Measurements from ENCODE around the gene GTF3C1. TPM values are rescaled to one million over a fixed set of nuclear protein-coding genes. Genes with fewer than 3 reads are reported as not detected.
"Not testable (repeated sequence)": the region's sequence is repeated elsewhere in the genome, so short reads cannot be mapped to it uniquely, and the experiment has no call there.

The GTF3C1 gene
- total RNA-seq, 1 experiment from 2014 or later = 121 TPM

- DNase-seq (ENCODE audit: low read depth, low spot score) = no peak
- Histone ChIP-seq H3K9me3 (ENCODE audit: control insufficient read depth, insufficient read depth, low read depth, low read length) (no peaks in the 10 kb centered on the region), H3K4me1 (ENCODE audit: control insufficient read depth, insufficient read depth, low read length) (no peaks in the 10 kb centered on the region), H3K27ac (ENCODE audit: low read length) (no peak overlapping the region), H3K36me3 (ENCODE audit: control insufficient read depth, insufficient read depth, low read length) (no peaks in the 10 kb centered on the region), H3K27me3 (ENCODE audit: control insufficient read depth, insufficient read depth, low read length) (no peaks in the 10 kb centered on the region), H3K4me3 (ENCODE audit: low read depth in 2 of 2, low read length in 2 of 2) (no peak overlapping the region)
- ChIA-PET POLR2A (no interaction called here), CTCF (no interaction called here)
- no peak for ATAC-seq
- intact Hi-C loops (cut with micrococcal nuclease; ENCODE audit: unreplicated experiment) (no loop called here), in situ Hi-C loops (cut with HindIII; ENCODE audit: low pct_unique_long_range_greater_than_20kb, low sequenced_read_pairs) (no loop called here)
- BruUV-seq (replicated peaks) = no TSS peak
- no peak for TF ChIP-seq SIN3A (IDR thresholded peaks at IDR 0.05; ENCODE audit: borderline replicate concordance, insufficient read depth, low read depth, low read length)
- TF ChIP-seq, protein P1, sequence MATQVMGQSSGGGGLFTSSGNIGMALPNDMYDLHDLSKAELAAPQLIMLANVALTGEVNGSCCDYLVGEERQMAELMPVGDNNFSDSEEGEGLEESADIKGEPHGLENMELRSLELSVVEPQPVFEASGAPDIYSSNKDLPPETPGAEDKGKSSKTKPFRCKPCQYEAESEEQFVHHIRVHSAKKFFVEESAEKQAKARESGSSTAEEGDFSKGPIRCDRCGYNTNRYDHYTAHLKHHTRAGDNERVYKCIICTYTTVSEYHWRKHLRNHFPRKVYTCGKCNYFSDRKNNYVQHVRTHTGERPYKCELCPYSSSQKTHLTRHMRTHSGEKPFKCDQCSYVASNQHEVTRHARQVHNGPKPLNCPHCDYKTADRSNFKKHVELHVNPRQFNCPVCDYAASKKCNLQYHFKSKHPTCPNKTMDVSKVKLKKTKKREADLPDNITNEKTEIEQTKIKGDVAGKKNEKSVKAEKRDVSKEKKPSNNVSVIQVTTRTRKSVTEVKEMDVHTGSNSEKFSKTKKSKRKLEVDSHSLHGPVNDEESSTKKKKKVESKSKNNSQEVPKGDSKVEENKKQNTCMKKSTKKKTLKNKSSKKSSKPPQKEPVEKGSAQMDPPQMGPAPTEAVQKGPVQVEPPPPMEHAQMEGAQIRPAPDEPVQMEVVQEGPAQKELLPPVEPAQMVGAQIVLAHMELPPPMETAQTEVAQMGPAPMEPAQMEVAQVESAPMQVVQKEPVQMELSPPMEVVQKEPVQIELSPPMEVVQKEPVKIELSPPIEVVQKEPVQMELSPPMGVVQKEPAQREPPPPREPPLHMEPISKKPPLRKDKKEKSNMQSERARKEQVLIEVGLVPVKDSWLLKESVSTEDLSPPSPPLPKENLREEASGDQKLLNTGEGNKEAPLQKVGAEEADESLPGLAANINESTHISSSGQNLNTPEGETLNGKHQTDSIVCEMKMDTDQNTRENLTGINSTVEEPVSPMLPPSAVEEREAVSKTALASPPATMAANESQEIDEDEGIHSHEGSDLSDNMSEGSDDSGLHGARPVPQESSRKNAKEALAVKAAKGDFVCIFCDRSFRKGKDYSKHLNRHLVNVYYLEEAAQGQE (IDR thresholded peaks at IDR 0.05; ENCODE audit: insufficient read depth in 1 of 2, low read depth in 2 of 2, low read length in 1 of 2) = no peak
Observed at GRCh38 chr16:27436921-27437650, 112.6 kb downstream of the GTF3C1 start.

GRCh38 chr16:27436065-27436464 lies 113.6 kb downstream of the GTF3C1 start:
- ChIA-PET POLR2A (no interaction called here), CTCF (no interaction called here)
- intact Hi-C loops (cut with micrococcal nuclease; ENCODE audit: unreplicated experiment) = no loop called here
- Histone ChIP-seq H3K36me3 (ENCODE audit: control insufficient read depth, insufficient read depth, low read length) (no peaks in the 10 kb centered on the region), H3K27me3 (ENCODE audit: control insufficient read depth, insufficient read depth, low read length) (no peaks in the 10 kb centered on the region), H3K9me3 (ENCODE audit: control insufficient read depth, insufficient read depth, low read depth, low read length) (no peaks in the 10 kb centered on the region), H3K4me3 (ENCODE audit: low read depth in 2 of 2, low read length in 2 of 2) (no peak overlapping the region), H3K4me1 (ENCODE audit: control insufficient read depth, insufficient read depth, low read length) (no peaks in the 10 kb centered on the region), H3K27ac (ENCODE audit: low read length) (no peak overlapping the region)
- in situ Hi-C loops (cut with HindIII; ENCODE audit: low pct_unique_long_range_greater_than_20kb, low sequenced_read_pairs) = no loop called here
- BruUV-seq (replicated peaks) = no TSS peak
- ATAC-seq = no peak
- TF ChIP-seq TCF7L2 (IDR thresholded peaks at IDR 0.05; ENCODE audit: low read depth, low read length) (no peak), POLR2AphosphoS5 (IDR thresholded peaks at IDR 0.05; ENCODE audit: low read depth, low read length) (no peak), SIN3A (IDR thresholded peaks at IDR 0.05; ENCODE audit: borderline replicate concordance, insufficient read depth, low read depth, low read length) (no peak), CTCF (IDR thresholded peaks at IDR 0.05) (no peak)
- TF ChIP-seq, protein P1 (IDR thresholded peaks at IDR 0.05; ENCODE audit: insufficient read depth in 1 of 2, low read depth in 2 of 2, low read length in 1 of 2) = no peak
- DNase-seq (ENCODE audit: low read depth, low spot score) = no peak

- POLR2A ChIA-PET; BruUV-seq (replicated peaks); H3K4me3 ChIP-seq (ENCODE audit: low read depth in 2 of 2, low read length in 2 of 2); intact Hi-C loops (cut with micrococcal nuclease; ENCODE audit: unreplicated experiment); in situ Hi-C loops (cut with HindIII; ENCODE audit: low pct_unique_long_range_greater_than_20kb, low sequenced_read_pairs); CTCF ChIA-PET; H3K27me3 ChIP-seq (ENCODE audit: control insufficient read depth, insufficient read depth, low read length); DNase-seq (ENCODE audit: low read depth, low spot score); ATAC-seq; H3K4me1 ChIP-seq (ENCODE audit: control insufficient read depth, insufficient read depth, low read length); H3K27ac ChIP-seq (ENCODE audit: low read length); H3K9me3 ChIP-seq (ENCODE audit: control insufficient read depth, insufficient read depth, low read depth, low read length); H3K36me3 ChIP-seq (ENCODE audit: control insufficient read depth, insufficient read depth, low read length): not testable (repeated sequence)
Observed at GRCh38 chr16:27435146-27435545, 114.6 kb downstream of the GTF3C1 start.

All from Panc1 (cell line).